H9 (cell line): Measurements from ENCODE around the gene ZMYND8. TPM values are rescaled to one million over a fixed set of nuclear protein-coding genes. Genes with fewer than 3 reads are reported as not detected.

ENCODE experiments used
- DNase-seq: peaks from one replicate; pipeline ENCODE4 v3.0.0-alpha.2; 2017
- H2AFZ ChIP-seq: one replicate; pipeline ENCODE4 v1.6.1; 2013; ENCODE audit warnings: mild to moderate bottlenecking, low read length, control low read depth, moderate library complexity
- H2AK5ac ChIP-seq: 2 replicates; pipeline ENCODE4 v1.6.1; 2013; ENCODE audit warnings: low read length, control low read depth, mixed read lengths; ENCODE audit not compliant: insufficient read length
- H2BK120ac ChIP-seq: one replicate; pipeline ENCODE4 v1.6.1; 2013; ENCODE audit warnings: low read depth, mild to moderate bottlenecking, low read length, control low read depth, inconsistent platforms; ENCODE audit not compliant: poor library complexity, severe bottlenecking
- H2BK12ac ChIP-seq: 2 replicates; pipeline ENCODE4 v1.6.1; 2013; ENCODE audit warnings: low read length, control low read depth, mixed read lengths, low read depth; ENCODE audit not compliant: insufficient read length
- H2BK15ac ChIP-seq: 2 replicates; pipeline ENCODE4 v1.6.1; 2013; ENCODE audit warnings: low read depth, low read length, control low read depth
- H2BK20ac ChIP-seq: one replicate; pipeline ENCODE4 v1.6.1; 2013; ENCODE audit warnings: low read depth, mild to moderate bottlenecking, low read length, control low read depth, inconsistent platforms; ENCODE audit not compliant: poor library complexity, severe bottlenecking
- H2BK5ac ChIP-seq: 2 replicates; pipeline ENCODE4 v1.6.1; 2013; ENCODE audit warnings: low read length, control low read depth, mixed read lengths; ENCODE audit not compliant: insufficient read length
- H3K14ac ChIP-seq: 2 replicates; pipeline ENCODE4 v1.6.1; 2013; ENCODE audit warnings: low read length, control low read depth; ENCODE audit not compliant: insufficient read depth
- H3K18ac ChIP-seq: 2 replicates; pipeline ENCODE4 v1.6.1; 2013; ENCODE audit warnings: low read depth, mild to moderate bottlenecking, mixed read lengths, low read length, control low read depth; ENCODE audit not compliant: insufficient read length
- H3K23ac ChIP-seq: 2 replicates; pipeline ENCODE4 v1.6.1; 2013; ENCODE audit warnings: low read length, control low read depth, mixed read lengths, low read depth; ENCODE audit not compliant: insufficient read length
- H3K23me2 ChIP-seq: 2 replicates; pipeline ENCODE4 v1.6.1; 2013; ENCODE audit warnings: low read depth, mild to moderate bottlenecking, mixed read lengths, low read length, control low read depth; ENCODE audit not compliant: insufficient read length, poor library complexity, severe bottlenecking
- H3K27ac ChIP-seq: 2 replicates; pipeline ENCODE4 v1.5.1; 2013; ENCODE audit warnings: low read length, control low read depth, mixed read lengths, low read depth; ENCODE audit not compliant: insufficient read length
- H3K27me3 ChIP-seq: 2 replicates; pipeline ENCODE4 v1.6.1; 2013; ENCODE audit warnings: low read length, control low read depth, inconsistent platforms; ENCODE audit not compliant: insufficient read depth
- H3K4ac ChIP-seq: 2 replicates; pipeline ENCODE4 v1.6.1; 2013; ENCODE audit warnings: low read depth, mild to moderate bottlenecking, control low read depth, inconsistent platforms, low read length, moderate library complexity
- H3K4me1 ChIP-seq: 2 replicates; pipeline ENCODE4 v1.6.1; 2013; ENCODE audit warnings: low read length, control low read depth, inconsistent platforms; ENCODE audit not compliant: insufficient read depth
- H3K4me2 ChIP-seq: 2 replicates; pipeline ENCODE4 v1.6.1; 2013; ENCODE audit warnings: low read length, control low read depth, mixed read lengths; ENCODE audit not compliant: insufficient read length, insufficient read depth
- H3K56ac ChIP-seq: 2 replicates; pipeline ENCODE4 v1.6.1; 2013; ENCODE audit warnings: low read depth, mild to moderate bottlenecking, mixed read lengths, low read length, control low read depth; ENCODE audit not compliant: insufficient read length
- H3K79me1 ChIP-seq: 2 replicates; pipeline ENCODE4 v1.6.1; 2013; ENCODE audit warnings: low read depth, mild to moderate bottlenecking, moderate library complexity, low read length, control low read depth, inconsistent platforms; ENCODE audit not compliant: insufficient read depth, poor library complexity, severe bottlenecking
- H3K79me2 ChIP-seq: 2 replicates; pipeline ENCODE4 v1.6.1; 2013; ENCODE audit warnings: low read length, control low read depth, inconsistent platforms; ENCODE audit not compliant: insufficient read depth
- H3K9ac ChIP-seq: 2 replicates; pipeline ENCODE4 v1.6.1; 2013; ENCODE audit warnings: low read length, control low read depth, mixed read lengths; ENCODE audit not compliant: insufficient read length; ENCODE audit errors: extremely low read depth
- H3K9me3 ChIP-seq: one replicate; pipeline ENCODE4 v1.6.1; 2013; ENCODE audit warnings: low read depth, low read length, inconsistent platforms; ENCODE audit not compliant: control insufficient read depth
- H3T11ph ChIP-seq: one replicate; pipeline ENCODE4 v1.6.1; 2013; ENCODE audit warnings: mild to moderate bottlenecking, low read length, control low read depth, inconsistent platforms
- H4K20me1 ChIP-seq: one replicate; pipeline ENCODE4 v1.6.1; 2013; ENCODE audit not compliant: control insufficient read depth, insufficient read length, insufficient read depth
- H4K5ac ChIP-seq: 2 replicates; pipeline ENCODE4 v1.6.1; 2013; ENCODE audit warnings: low read depth, mild to moderate bottlenecking, mixed read lengths, low read length, control low read depth; ENCODE audit not compliant: insufficient read length
- H4K8ac ChIP-seq: replicated peaks from 2 replicates; pipeline ENCODE4 v1.6.1; 2013; ENCODE audit warnings: low read length, control low read depth, mixed read lengths, low read depth; ENCODE audit not compliant: insufficient read length
- H4K91ac ChIP-seq: 2 replicates; pipeline ENCODE4 v1.6.1; 2013; ENCODE audit warnings: low read depth, mild to moderate bottlenecking, moderate library complexity, mixed read lengths, low read length, control low read depth; ENCODE audit not compliant: insufficient read length
- H3K27ac Mint-ChIP-seq, 3 experiments: 2 replicates in 2 of 3; 3 replicates in 1 of 3; pipeline ENCODE4 v1.8.0; 2020 to 2021; ENCODE audit warnings: mixed read lengths in 3 of 3, mild to moderate bottlenecking in 1 of 3, moderate library complexity in 1 of 3
- H3K27me3 Mint-ChIP-seq: 2 replicates; pipeline ENCODE4 v1.8.0; 2021; ENCODE audit warnings: low read depth, mild to moderate bottlenecking, moderate library complexity, mixed read lengths
- H3K36me3 Mint-ChIP-seq, 3 experiments: 2 replicates in 2 of 3; 3 replicates in 1 of 3; pipeline ENCODE4 v1.8.0; 2020 to 2021; ENCODE audit warnings: low read depth in 3 of 3, mixed read lengths in 3 of 3; ENCODE audit not compliant: insufficient read depth in 1 of 3
- H3K4me1 Mint-ChIP-seq, 2 experiments: 2 replicates each; pipeline ENCODE4 v1.8.0; 2020; ENCODE audit warnings: mixed read lengths in 2 of 2
- H3K4me3 Mint-ChIP-seq, 2 experiments: 2 replicates in 1 of 2; 3 replicates in 1 of 2; pipeline ENCODE4 v1.8.0; 2020 to 2021; ENCODE audit warnings: mild to moderate bottlenecking in 2 of 2, mixed read lengths in 2 of 2, moderate library complexity in 1 of 2
- H3K9me3 Mint-ChIP-seq, 2 experiments: 2 replicates in 1 of 2; 3 replicates in 1 of 2; pipeline ENCODE4 v1.8.0; 2020; ENCODE audit warnings: mild to moderate bottlenecking in 2 of 2, mixed read lengths in 2 of 2, moderate library complexity in 1 of 2
- WGBS: extraction: QIAGEN DNeasy Blood & Tissue Kit; methylation state at CpG from one replicate; pipeline ENCODE4 v1.1.7; 2013; ENCODE audit warnings: missing lambda C conversion rate, low lambda C conversion rate, mixed read lengths; ENCODE audit not compliant: insufficient read length; ENCODE audit errors: extremely low coverage; 5-methylcytosine and 5-hydroxymethylcytosine counted together
- total RNA-seq: library from RNA; stranded (reverse); gene quantifications from 2 replicates; pipeline ENCODE4 v1.2.1, GENCODE V29; 2021
- TF ChIP-seq, protein P1 (sequence below): fragments of 200-600 bp; sonication (generic); conservative IDR thresholded peaks from 3 replicates; pipeline ENCODE4 v1.8.0; 2021; ENCODE audit warnings: antibody characterized with exemption, mild to moderate bottlenecking

ZMYND8 gene
- total RNA-seq, 1 experiment from 2014 or later = 158 TPM

DNA sequence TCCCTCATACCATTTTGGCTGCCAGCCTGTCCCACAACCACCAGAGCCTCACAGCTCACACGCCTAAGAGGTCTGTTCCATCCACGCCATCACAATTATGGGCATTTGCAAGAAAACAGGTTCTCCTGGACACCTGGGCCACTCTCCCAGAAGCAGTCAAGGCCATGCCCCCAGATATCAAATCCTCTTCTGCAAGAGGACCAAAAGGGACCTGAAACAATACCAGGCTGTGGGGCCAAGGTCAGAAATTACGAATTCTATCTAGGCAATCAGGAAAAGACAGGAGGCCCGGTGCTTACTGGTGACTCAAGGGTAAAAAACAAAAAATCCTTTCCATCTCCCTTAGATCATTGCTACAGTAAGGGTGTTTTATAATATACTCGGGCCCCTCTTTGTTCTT is 69.8 kb downstream of the ZMYND8 start:
- peaks cover 61 to 94% (median 94%) of the 10 kb centered on the region in 3 experiments; a peak in 6 of 7 replicates for H3K36me3 Mint-ChIP-seq
- TF ChIP-seq, protein P1, sequence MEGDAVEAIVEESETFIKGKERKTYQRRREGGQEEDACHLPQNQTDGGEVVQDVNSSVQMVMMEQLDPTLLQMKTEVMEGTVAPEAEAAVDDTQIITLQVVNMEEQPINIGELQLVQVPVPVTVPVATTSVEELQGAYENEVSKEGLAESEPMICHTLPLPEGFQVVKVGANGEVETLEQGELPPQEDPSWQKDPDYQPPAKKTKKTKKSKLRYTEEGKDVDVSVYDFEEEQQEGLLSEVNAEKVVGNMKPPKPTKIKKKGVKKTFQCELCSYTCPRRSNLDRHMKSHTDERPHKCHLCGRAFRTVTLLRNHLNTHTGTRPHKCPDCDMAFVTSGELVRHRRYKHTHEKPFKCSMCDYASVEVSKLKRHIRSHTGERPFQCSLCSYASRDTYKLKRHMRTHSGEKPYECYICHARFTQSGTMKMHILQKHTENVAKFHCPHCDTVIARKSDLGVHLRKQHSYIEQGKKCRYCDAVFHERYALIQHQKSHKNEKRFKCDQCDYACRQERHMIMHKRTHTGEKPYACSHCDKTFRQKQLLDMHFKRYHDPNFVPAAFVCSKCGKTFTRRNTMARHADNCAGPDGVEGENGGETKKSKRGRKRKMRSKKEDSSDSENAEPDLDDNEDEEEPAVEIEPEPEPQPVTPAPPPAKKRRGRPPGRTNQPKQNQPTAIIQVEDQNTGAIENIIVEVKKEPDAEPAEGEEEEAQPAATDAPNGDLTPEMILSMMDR = no peak

More for the DNA sequence above, 69.8 kb downstream of the ZMYND8 start:
- Histone ChIP-seq H2BK20ac (no peak overlapping the region), H2AFZ (no peak overlapping the region), H3K56ac (no peak overlapping the region), H3K27me3 (no peaks in the 10 kb centered on the region), H3K23me2 (no peaks in the 10 kb centered on the region), H3K79me1 (peaks cover 2% of the 10 kb centered on the region), H2BK15ac (no peak overlapping the region), H3K23ac (no peak overlapping the region), H3K79me2 (no peaks in the 10 kb centered on the region), H3K9me3 (no peaks in the 10 kb centered on the region), H3K27ac (no peak overlapping the region), H3T11ph (no peak overlapping the region), H2BK120ac (no peak overlapping the region), H4K5ac (no peak overlapping the region), H4K8ac (no peak overlapping the region), H3K18ac (no peak overlapping the region), H2BK12ac (no peak overlapping the region), H3K14ac (no peak overlapping the region), H2BK5ac (no peak overlapping the region), H2AK5ac (no peak overlapping the region), H3K4me2 (no peak overlapping the region), H3K9ac (no peak overlapping the region), H4K20me1 (no peaks in the 10 kb centered on the region), H3K4me1 (no peaks in the 10 kb centered on the region), H4K91ac (no peak overlapping the region), H3K4ac (no peak overlapping the region)
- H3K9me3 Mint-ChIP-seq = no peaks in the 10 kb centered on the region
- H3K27ac Mint-ChIP-seq = peak overlapping the region in 1 of 3 experiments; percentile 68; a peak in 1 of 7 replicates
- no peak for DNase-seq
- peaks cover 0 to 3% of the 10 kb centered on the region in 2 experiments; a peak in 1 of 4 replicates for H3K4me1 Mint-ChIP-seq
- WGBS = no CpG with 5 or more reads among the region's 5 CpGs
- no peaks in the 10 kb centered on the region for H3K27me3 Mint-ChIP-seq
- no peak overlapping the region for H3K4me3 Mint-ChIP-seq
